SK-N-DZ (cell line): ENCODE results near the gene SERINC5.
"Not testable (repeated sequence)": the region's sequence is repeated elsewhere in the genome, so short reads cannot be mapped to it uniquely, and the experiment has no call there.

Source experiments
- DNase-seq: peaks from one replicate; pipeline ENCODE4 v3.0.0-alpha.2; 2015; ENCODE audit warnings: low spot score

Gene SERINC5

GRCh38 chr5:80139466-80139972 lies 116.3 kb downstream of the SERINC5 start:
- no peak for DNase-seq

GRCh38 chr5:80138486-80138885 lies 117.4 kb downstream of the SERINC5 start:
- no peak for DNase-seq

GRCh38 chr5:80136798-80137197 lies 119.0 kb downstream of the SERINC5 start:
- not testable (repeated sequence) for DNase-seq

GRCh38 chr5:80134876-80135275 lies 121.0 kb downstream of the SERINC5 start:
- no peak for DNase-seq

GRCh38 chr5:80129146-80129545 lies 126.7 kb downstream of the SERINC5 start:
- no peak for DNase-seq

GRCh38 chr5:80128141-80128540 lies 127.7 kb downstream of the SERINC5 start:
- no peak for DNase-seq

- no peak for DNase-seq
These were observed 128.7 kb downstream of the SERINC5 start for GRCh38 chr5:80127116-80127552.

GRCh38 chr5:80125962-80126480 lies 129.8 kb downstream of the SERINC5 start:
- DNase-seq: no peak

- no peak for DNase-seq
These were observed 130.6 kb downstream of the SERINC5 start for GRCh38 chr5:80125022-80125961.

- no peak for DNase-seq
These were observed 131.5 kb downstream of the SERINC5 start for GRCh38 chr5:80124121-80124918.

GRCh38 chr5:80122579-80122978 lies 133.3 kb downstream of the SERINC5 start:
- DNase-seq: no peak

GRCh38 chr5:80119372-80119771 lies 136.5 kb downstream of the SERINC5 start:
- no peak for DNase-seq

- no peak for DNase-seq
These were observed 138.4 kb downstream of the SERINC5 start for GRCh38 chr5:80117446-80117845.

GRCh38 chr5:80116465-80116864 lies 139.4 kb downstream of the SERINC5 start:
- no peak for DNase-seq

GRCh38 chr5:80116000-80116399 lies 139.8 kb downstream of the SERINC5 start:
- DNase-seq: no peak

GRCh38 chr5:80114860-80115259 lies 141.0 kb downstream of the SERINC5 start:
- DNase-seq: no peak

GRCh38 chr5:80111376-80111990 lies 144.4 kb downstream of the SERINC5 start:
- not testable (repeated sequence) for DNase-seq

- DNase-seq: peak; percentile 44
These were observed 146.0 kb downstream of the SERINC5 start for GRCh38 chr5:80109646-80110478.

- no peak for DNase-seq
These were observed 148.9 kb downstream of the SERINC5 start for GRCh38 chr5:80106916-80107315.

GRCh38 chr5:80105698-80106439 lies 150.0 kb downstream of the SERINC5 start:
- DNase-seq: no peak
